ENCODE results near the gene VOPP1.

GRCh38 chr7:55510621-55511020 is 61.7 kb downstream of the VOPP1 start:
- TF ChIP-seq CTCF (IDR thresholded peaks at IDR 0.05; ENCODE audit: low read length) (no peak), EZH2 (optimal IDR thresholded peaks at IDR 0.05; ENCODE audit: low read depth, low read length) (no peak), EZH2phosphoT487 (IDR thresholded peaks at IDR 0.05; ENCODE audit: low read length) (no peak)
